Activated CD4-positive, alpha-beta T cell treated with anti-CD3 and anti-CD28 coated beads, Interleukin-2, Interleukin-4, amounts not matched to agents 100 ng/mL and 50 ng/mL, durations not matched to agents 16 hours and 8 hours (primary cell): ENCODE data around the gene PCDHGB2.
"Not testable (repeated sequence)": the region's sequence is repeated elsewhere in the genome, so short reads cannot be mapped to it uniquely, and the experiment has no call there.

Source experiments
- DNase-seq: peaks from one replicate; pipeline ENCODE4 v3.0.0-alpha.2; 2020; ENCODE audit warnings: low spot score

Gene PCDHGB2

DNA sequence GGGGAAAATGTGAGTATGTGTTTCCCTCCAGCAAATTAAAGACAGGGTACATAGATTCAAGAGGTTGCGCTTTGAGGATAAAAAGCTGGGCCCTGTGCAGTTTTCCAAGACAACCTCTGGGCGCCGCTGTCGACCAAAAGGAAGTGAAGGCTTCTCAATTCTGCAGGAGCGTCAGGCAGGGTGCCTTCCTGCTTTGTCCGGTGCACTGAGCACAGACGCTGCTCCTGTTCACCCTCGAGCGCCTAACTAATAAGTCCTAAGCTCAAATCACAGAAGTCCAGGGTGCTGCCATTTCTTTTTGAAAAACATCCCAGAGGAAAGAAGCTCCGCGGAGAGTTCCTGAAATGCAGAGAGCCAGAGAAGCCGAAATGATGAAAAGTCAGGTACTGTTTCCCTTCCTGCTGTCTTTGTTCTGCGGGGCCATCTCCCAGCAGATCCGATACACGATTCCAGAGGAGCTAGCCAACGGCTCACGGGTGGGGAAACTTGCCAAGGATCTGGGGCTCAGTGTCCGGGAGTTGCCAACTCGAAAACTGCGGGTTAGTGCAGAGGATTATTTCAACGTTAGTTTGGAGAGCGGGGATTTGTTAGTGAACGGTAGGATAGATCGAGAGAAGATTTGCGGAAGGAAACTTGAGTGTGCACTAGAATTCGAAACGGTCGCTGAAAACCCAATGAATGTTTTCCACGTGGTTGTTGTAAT lies 9.7 kb upstream of the PCDHGB2 start, which contains the start of gene PCDHGB1:
Gene PCDHGB1 (plus strand): TSS at position 183 of the 703 bp plus-strand sequence. CDS start 162 bp downstream, at position 345.
- DNase-seq, result peak; percentile 25

DNA sequence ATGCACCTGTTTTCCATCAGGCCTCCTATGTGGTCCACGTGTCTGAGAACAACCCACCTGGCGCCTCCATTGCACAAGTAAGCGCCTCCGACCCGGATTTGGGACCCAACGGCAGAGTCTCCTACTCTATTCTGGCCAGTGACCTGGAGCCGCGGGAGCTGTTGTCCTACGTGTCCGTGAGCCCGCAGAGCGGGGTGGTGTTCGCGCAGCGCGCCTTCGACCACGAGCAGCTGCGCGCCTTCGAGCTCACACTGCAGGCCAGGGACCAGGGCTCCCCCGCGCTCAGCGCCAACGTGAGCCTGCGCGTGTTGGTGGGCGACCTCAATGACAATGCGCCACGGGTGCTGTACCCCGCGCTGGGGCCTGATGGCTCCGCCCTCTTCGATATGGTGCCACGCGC lies 8.2 kb upstream of the PCDHGB2 start:
- DNase-seq, result no peak

DNA sequence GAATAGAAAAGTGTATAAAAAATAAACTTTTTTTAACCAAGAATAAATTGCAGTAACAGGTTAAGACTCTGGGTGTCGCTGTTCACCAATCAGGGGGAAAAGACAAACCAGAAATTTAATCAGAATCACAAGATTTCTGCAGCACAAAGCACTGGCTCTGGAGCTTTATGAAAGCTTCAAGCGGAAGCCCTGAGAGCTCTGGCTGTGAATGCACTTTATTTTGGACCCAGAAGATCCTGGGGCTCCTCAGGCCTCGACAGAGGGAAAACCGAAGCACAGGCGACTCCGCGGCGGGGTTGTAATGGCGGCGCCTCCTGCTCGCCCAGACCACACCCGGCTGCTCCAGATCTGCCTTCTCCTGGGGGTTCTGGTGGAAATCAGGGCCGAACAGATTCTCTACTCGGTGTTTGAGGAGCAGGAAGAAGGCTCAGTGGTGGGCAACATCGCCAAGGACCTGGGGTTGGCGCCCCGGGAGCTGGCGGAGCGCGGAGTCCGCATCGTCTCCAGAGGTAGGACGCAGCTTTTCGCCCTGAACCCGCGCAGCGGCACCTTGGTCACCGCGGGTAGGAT lies 4.8 kb upstream of the PCDHGB2 start, which contains the start of gene PCDHGA4:
Gene PCDHGA4 (plus strand): TSS at position 122 of the 570 bp plus-strand sequence. CDS start 87 bp downstream, at position 209.
- DNase-seq, result no peak

DNA sequence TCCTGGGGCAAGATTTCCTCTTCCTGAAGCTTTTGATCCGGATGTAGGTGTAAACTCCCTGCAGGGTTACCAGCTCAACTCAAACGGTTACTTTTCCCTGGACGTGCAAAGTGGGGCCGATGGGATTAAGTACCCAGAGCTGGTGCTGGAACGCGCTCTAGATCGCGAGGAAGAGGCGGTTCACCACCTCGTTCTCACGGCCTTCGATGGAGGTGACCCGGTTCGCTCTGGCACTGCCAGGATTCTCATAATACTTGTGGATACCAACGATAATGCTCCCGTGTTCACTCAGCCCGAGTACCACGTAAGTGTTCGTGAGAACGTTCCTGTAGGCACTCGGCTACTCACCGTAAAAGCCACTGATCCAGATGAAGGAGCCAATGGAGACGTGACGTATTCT lies 4.2 kb upstream of the PCDHGB2 start:
- DNase-seq, result no peak

DNA sequence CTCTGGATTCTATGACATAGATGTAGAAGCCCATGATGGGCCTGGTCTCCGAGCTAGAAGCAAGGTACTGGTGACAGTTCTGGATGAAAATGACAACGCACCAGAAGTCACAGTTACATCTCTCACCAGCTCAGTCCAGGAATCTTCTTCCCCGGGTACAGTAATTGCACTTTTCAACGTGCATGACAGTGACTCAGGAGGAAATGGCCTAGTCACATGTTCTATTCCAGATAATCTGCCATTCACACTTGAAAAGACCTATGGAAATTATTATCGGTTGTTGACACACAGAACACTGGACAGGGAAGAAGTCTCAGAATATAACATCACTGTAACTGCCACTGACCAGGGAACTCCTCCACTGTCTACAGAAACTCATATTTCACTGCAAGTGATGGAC lies 3.7 kb upstream of the PCDHGB2 start:
- DNase-seq, result no peak

DNA sequence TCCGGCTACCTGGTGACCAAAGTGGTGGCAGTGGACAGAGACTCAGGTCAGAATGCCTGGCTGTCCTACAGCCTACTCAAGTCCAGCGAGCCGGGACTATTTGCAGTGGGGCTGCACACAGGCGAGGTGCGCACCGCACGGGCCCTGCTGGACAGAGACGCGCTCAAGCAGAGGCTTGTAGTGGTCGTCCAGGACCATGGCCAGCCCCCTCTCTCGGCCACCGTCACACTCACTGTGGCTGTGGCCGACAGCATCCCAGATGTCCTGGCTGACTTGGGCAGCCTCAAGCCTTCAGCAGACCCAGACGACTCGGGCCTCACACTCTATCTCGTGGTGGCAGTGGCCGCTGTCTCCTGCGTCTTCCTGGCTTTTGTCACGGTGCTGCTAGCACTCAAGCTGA lies 2.8 kb upstream of the PCDHGB2 start:
- DNase-seq, result no peak

DNA sequence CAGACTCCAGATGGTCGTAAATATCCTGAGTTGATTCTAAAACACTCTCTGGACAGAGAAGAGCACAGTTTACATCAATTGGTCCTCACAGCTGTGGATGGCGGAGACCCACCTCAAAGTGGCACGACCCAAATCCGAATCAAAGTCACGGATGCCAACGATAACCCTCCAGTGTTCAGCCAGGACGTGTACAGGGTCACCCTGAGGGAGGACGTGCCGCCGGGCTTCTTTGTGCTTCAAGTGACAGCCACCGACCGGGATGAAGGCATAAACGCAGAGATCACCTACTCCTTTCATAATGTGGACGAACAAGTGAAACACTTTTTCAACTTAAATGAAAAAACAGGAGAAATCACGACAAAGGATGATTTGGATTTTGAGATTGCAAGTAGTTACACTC lies 891 bp downstream of the PCDHGB2 start:
- DNase-seq, result no peak

DNA sequence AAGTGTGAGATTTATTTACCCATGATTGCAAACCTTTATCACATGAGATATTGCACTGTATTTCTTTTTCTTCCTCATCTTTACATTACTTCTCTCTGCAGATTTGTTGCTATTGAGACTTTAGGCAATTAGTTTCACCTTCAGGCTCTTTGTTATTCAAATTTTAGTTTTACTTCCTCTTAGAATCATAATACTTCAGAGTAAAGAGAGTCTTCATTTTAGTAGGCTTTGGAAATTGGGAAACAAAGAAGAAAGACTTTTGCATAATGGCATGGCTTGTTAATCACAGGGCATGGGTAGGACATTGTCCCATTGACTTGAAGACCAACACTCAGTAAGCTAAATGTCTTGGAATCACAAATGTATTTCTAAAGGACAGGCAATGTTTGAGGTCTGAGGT lies 2.9 kb downstream of the PCDHGB2 start:
- no peak for DNase-seq

DNA sequence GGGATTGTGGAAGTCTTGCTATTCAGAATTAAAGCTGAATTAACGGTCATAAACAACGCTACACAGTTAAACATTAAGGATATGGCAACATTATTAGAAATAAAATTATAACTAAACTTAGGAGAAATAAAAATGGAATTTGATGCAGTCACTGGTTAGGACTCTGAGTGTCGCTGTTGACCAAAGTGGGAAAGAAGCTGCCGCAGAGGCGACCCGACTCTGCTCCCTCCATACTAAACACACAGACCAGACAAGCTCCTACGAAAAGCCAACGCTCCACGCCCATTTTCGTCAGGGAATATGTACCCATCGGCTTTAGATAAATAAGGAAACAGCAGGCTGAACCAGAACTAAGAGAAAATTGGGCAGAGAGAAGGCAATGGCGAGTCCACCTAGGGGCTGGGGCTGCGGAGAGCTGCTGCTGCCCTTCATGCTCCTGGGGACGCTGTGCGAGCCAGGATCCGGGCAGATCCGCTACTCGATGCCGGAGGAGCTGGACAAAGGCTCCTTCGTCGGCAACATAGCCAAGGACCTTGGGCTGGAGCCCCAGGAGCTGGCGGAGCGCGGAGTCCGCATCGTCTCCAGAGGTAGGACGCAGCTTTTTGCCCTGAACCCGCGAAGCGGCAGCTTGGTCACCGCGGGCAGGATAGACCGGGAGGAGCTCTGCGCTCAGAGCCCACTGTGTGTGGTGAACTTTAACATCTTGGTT lies 4.3 kb downstream of the PCDHGB2 start, which contains the start of gene PCDHGA5:
Gene PCDHGA5 (plus strand): TSS at position 211 of the 709 bp plus-strand sequence. CDS start 169 bp downstream, at position 380.
- DNase-seq, result no peak

DNA sequence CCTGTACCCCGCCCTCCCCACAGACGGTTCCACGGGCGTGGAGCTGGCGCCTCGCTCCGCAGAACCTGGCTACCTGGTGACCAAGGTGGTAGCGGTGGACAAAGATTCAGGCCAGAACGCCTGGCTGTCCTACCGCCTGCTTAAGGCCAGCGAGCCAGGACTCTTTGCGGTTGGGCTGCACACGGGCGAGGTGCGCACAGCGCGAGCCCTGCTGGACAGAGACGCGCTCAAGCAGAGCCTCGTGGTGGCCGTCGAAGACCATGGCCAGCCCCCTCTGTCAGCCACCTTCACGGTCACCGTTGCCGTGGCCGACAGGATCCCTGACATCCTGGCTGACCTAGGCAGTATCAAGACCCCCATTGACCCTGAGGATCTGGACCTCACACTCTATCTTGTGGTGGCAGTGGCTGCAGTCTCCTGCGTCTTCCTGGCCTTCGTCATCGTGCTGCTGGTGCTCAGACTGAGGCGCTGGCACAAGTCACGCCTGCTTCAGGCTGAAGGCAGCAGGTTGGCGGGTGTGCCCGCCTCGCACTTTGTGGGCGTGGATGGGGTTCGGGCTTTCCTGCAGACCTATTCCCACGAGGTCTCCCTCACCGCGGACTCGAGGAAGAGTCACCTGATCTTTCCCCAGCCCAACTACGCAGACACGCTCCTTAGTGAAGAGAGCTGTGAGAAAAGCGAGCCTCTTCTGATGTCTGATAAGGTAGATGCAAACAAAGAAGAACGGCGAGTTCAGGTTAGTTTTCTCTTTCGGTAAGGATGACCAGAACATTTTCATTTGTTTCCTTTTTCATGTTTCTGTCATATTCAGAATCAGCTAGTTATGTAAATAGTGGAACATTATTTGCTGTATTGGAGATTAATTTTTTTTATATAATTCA lies 6.5 kb downstream of the PCDHGB2 start:
- no peak for DNase-seq

DNA sequence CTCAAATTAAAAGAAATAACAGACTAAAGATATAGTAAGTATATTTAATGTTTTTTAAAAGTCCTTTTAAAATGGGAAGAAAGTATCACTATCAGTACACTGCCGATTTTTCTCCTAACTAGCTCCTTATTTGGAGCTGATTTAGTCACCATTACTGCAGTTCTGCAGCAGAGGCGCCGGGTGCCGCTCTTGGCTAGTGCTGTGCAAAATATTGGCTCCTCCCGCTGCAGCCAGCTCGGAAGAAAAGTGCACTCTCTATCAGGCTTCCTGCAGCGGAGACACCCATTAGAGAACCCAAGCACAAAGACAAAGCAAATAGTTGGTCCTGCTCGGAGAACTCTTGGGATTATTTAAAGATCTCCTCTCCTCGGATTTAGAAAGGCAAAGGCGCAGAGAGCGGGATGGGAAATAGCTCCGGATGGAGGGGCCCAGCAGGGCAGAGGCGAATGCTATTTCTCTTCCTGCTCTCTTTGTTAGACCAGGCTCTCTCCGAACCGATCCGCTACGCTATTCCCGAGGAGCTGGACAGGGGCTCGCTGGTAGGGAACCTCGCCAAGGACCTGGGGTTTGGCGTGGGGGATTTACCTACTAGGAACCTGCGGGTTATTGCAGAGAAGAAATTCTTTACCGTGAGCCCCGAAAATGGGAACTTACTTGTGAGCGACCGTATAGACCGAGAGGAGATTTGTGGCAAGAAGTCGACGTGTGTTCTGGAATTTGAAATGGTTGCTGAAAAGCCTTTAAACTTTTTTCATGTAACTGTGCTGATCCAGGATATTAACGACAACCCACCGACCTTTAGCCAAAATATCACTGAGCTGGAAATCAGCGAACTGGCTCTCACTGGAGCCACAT lies 10.4 kb downstream of the PCDHGB2 start, which contains the start of gene PCDHGB3:
Gene PCDHGB3 (plus strand): TSS at position 249 of the 855 bp plus-strand sequence. CDS start 153 bp downstream, at position 402.
- DNase-seq, result peak; percentile 19

DNA sequence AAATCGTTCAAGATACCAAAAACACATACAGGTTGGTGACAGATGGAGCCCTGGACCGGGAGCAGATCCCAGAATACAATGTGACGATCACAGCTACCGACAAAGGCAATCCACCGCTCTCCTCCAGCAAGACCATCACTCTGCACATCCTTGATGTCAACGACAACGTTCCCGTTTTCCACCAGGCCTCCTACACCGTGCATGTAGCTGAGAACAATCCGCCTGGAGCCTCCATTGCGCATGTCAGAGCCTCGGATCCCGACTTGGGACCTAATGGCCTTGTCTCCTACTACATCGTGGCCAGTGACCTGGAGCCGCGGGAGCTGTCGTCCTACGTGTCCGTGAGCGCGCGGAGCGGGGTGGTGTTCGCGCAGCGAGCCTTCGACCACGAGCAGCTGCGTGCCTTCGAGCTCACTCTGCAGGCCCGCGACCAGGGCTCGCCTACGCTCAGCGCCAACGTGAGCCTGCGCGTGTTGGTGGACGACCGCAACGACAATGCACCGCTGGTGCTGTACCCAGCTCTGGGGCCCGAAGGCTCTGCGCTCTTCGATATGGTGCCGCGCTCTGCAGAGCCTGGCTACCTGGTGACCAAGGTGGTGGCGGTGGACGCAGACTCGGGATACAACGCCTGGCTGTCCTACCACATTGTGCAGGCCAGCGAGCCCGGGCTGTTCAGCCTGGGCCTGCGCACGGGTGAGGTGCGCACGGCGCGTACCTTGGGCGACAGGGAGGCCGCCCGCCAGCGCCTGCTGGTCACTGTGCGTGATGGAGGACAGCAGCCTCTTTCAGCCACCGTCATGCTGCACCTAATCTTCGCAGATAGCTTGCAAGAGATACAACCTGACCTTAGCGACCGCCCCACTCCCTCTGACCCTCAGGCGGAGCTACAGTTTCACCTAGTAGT lies 12.0 kb downstream of the PCDHGB2 start:
- DNase-seq, result no peak

DNA sequence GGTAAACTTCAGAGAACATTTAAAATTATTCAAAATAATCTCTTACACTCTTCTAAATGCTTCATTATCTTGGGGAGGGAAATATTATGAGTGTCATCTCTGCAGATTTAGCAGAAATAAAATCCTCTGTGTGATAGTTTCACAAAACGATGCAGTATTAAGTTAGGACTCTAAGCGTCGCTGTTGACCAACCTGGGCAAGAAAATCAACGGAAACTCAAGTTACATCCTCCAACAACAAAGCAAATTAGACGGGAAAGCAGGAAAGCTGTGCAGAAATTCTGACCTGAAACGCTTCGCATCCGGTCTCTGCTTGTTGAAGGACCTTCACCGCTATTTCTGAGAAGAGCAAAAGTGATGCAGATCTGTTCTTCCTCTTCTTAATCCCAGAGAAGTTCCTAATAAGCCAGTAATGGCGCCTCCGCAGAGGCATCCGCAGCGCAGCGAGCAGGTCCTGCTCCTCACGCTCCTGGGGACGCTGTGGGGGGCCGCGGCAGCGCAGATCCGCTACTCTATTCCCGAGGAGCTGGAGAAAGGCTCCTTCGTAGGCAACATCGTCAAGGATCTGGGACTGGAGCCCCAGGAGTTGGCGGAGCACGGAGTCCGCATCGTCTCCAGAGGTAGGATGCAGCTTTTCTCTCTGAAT lies 14.0 kb downstream of the PCDHGB2 start, which contains the start of gene PCDHGA6:
Gene PCDHGA6 (plus strand): TSS at position 219 of the 645 bp plus-strand sequence. CDS start 193 bp downstream, at position 412.
- no peak for DNase-seq

DNA sequence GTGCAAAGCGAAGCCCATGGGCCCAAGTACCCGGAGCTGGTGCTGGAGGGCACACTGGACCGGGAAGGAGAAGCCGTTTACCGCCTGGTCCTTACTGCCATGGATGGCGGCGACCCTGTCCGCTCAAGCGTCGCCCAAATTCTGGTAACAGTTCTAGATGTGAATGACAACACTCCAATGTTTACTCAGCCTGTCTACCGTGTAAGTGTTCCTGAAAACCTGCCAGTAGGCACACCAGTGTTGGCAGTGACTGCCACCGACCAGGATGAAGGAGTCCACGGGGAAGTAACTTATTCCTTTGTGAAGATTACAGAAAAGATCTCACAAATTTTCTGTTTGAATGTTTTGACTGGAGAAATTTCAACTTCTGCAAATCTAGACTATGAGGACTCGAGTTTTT lies 14.8 kb downstream of the PCDHGB2 start:
- DNase-seq, result no peak

DNA sequence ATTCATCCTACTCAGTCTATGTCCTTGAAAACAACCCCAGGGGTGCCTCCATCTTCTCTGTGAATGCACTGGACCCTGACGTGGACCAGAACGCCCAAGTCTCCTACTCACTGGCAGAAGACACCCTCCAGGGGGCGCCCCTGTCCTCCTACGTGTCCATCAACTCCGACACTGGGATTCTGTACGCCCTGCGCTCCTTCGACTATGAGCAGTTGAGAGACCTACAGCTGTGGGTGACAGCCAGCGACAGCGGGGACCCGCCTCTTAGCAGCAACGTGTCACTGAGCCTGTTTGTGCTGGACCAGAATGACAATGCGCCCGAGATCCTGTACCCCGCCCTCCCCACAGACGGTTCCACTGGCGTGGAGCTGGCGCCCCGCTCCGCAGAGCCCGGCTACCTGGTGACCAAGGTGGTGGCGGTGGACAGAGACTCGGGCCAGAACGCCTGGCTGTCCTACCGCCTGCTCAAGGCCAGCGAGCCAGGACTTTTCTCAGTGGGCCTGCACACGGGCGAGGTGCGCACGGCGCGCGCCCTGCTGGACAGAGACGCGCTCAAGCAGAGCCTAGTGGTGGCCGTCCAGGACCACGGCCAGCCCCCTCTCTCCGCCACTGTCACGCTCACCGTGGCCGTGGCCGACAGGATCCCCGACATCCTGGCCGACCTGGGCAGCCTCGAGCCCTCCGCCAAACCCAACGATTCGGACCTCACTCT lies 15.8 kb downstream of the PCDHGB2 start:
- DNase-seq, result not testable (repeated sequence)

DNA sequence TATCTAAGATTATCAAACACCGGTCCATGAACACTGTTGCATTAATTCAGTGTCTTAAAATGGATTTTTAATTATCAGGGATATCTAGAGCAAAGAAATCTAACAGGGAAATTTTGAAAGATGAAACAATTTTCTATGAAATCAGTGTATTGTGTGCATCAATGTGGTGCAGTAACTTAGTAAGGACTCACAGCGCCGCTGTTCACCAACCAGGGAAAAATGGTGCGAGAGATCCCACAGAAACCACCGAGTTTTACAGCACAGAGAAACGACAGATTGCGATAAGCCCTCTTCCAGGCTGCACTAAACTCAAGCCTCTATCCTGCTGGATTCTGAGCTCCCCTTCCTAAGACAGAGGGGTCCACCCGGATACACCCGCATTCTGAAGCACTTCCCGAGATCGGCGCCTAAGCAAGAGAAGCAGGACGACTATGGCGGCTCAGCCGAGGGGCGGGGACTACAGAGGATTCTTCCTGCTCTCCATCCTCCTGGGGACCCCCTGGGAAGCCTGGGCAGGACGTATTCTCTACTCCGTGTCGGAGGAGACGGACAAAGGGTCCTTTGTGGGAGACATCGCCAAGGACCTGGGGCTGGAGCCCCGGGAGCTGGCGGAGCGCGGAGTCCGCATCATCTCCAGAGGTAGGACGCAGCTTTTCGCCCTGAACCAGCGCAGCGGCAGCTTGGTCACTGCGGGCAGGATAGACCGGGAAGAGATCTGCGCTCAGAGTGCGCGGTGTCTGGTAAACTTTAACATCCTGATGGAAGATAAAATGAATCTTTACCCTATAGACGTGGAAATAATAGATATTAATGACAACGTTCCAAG lies 22.9 kb downstream of the PCDHGB2 start, which contains the start of gene PCDHGA7:
Gene PCDHGA7 (plus strand): TSS at position 274 of the 826 bp plus-strand sequence. CDS start 158 bp downstream, at position 432.
- DNase-seq, result no peak

DNA sequence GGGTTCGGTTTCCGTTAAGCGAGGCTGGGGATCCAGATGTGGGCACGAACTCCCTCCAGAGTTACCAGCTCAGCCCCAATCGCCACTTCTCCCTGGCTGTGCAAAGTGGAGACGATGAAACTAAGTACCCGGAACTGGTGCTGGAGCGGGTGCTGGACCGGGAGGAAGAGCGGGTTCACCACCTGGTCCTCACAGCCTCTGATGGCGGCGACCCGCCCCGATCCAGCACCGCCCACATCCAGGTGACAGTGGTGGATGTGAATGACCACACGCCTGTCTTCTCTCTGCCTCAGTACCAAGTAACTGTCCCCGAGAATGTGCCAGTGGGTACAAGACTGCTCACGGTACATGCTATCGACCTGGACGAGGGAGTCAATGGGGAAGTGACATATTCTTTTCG lies 23.6 kb downstream of the PCDHGB2 start:
- DNase-seq, result no peak
